Left lung (tissue), 10 donors: Measurements from ENCODE around the gene ATCAY. TPM values are rescaled to one million over a fixed set of nuclear protein-coding genes. Genes with fewer than 3 reads are reported as not detected.

Experiments
- ATAC-seq: fragments of 200-7000 bp; cut with Tn5 transposase; one replicate; pipeline ENCODE4 v1.9.1; 2020; ENCODE audit warnings: moderate library complexity
- DNase-seq, 4 donors: peaks; one replicate each; pipeline ENCODE4 v3.0.0-alpha.2; 2013 to 2020
- H3K27ac ChIP-seq, 2 donors: fragments of 200-600 bp; sonication (generic) in 1 of 2; one replicate each; pipeline versions ENCODE4 v1.5.0 to v1.8.0; 2020 to 2021
- H3K27me3 ChIP-seq, 2 donors: fragments of 200-600 bp; sonication (generic) in 1 of 2; one replicate each; pipeline versions ENCODE4 v1.5.0 to v1.8.0; 2020 to 2021
- H3K36me3 ChIP-seq, 2 donors: fragments of 200-600 bp; sonication (generic) in 1 of 2; one replicate each; pipeline versions ENCODE4 v1.5.0 to v1.8.0; 2020 to 2021
- H3K4me1 ChIP-seq, 2 donors: fragments of 200-600 bp; one replicate each; pipeline ENCODE4 v1.8.0; 2021
- H3K4me3 ChIP-seq, 2 donors: fragments of 200-600 bp; sonication (generic) in 1 of 2; one replicate each; pipeline versions ENCODE4 v1.5.0 to v1.8.0; 2020 to 2021; ENCODE audit warnings: mild to moderate bottlenecking in 1 of 2
- H3K9me3 ChIP-seq, 2 donors: fragments of 200-600 bp; sonication (generic) in 1 of 2; one replicate each; pipeline versions ENCODE4 v1.5.0 to v1.8.0; 2020 to 2021
- CTCF ChIP-seq, 2 donors: fragments of 200-600 bp; sonication (generic) in 1 of 2; IDR thresholded peaks; one replicate each; pipeline versions ENCODE4 v1.5.0 to v1.8.0; 2021; ENCODE audit warnings: antibody characterized with exemption in 2 of 2
- intact Hi-C, 2 donors: fragments of 100-400 bp; cut with DNase I; formaldehyde crosslinking; loops; one replicate each; pipeline versions ENCODE4 v1.11.2 to v1.14.2; 2022
- polyA plus RNA-seq, 6 donors: library from polyadenylated mRNA; unstranded; fragments of 120-200 nt; gene quantifications; one replicate each; pipeline ENCODE4 v1.2.1, GENCODE V29; 2013; ENCODE audit not compliant: insufficient read length in 6 of 6
- total RNA-seq, 2 donors: library from RNA; stranded (reverse); fragmentation: NEBNext Ultra II Directional; extraction: Animal tissue kit (Norgen Biotek cat#: 25700); gene quantifications; one replicate each; pipeline ENCODE4 v1.2.1, GENCODE V29; 2021
- donor health status: DM: no; HTN: yes; CAD: no.
- donor health status: DM: no; HTN: no; CAD: no.

Gene ATCAY
- total and polyA plus RNA-seq, 8 donors: 0.14 to 0.34 (median 0.16) TPM; not detected in 2

- Histone ChIP-seq H3K4me3 (no peak overlapping the region), H3K36me3 (peaks cover 0 to 52% of the 10 kb centered on the region in 2 donors), H3K27ac (no peak overlapping the region), H3K27me3 (peaks cover 0 to 12% of the 10 kb centered on the region in 2 donors), H3K9me3 (no peaks in the 10 kb centered on the region), H3K4me1 (peaks cover 0 to 9% of the 10 kb centered on the region in 2 donors)
- ATAC-seq (no peak), DNase-seq (no peak)
- no peak for TF ChIP-seq CTCF (IDR thresholded peaks at IDR 0.05)
- intact Hi-C loops: no loop called here
Measured at GRCh38 chr19:3955688-3956087, 75.2 kb downstream of the ATCAY start.

DNA sequence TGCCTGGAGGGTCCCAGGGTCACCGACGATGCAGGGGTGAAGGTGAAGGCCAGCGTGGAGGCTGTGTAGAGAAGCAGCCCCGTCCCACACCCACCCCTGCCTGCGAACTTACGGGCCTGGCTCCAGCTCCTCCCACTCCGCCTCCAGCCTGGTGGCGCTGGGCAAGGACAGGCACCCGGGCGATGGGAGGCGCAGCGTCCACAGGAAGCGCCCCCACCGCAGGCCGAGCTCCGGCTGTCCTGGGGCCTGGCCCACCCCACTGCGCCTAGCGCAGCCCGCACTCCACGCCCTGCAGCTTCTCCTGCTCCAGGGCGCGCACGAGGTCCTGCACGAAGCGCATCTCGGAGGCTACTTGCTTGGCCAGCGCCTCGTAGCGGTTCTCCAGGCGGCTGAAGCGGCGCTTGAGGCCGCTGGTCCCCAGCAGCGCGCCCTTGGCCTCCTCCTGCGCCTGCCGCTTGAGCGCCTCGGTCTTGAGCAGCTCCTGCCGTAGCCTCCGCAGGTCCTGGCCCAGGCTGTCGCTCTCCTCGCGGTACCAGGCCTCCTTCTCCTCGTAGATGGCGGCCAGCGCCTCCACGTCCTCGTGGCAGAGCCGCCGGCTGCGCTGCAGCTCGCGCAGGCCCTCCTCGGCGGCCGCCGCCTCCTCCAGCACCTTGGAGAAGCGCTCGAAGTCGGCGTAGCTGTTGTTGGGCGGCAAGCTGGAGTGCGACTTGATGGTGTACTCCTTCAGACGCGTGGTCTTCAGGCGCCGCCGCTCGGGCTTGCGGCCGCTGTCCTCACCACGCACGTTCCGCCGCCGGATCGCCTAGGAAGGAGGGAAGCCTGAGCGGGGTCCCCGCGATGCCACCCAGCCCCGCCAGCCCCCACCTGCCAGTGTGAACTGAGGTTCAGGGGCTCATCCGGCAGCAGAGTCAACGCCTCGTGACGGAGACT lies 78.6 kb downstream of the ATCAY start:
- no peak for TF ChIP-seq CTCF (IDR thresholded peaks at IDR 0.05)
- intact Hi-C loops: no loop called here
- Histone ChIP-seq H3K27me3 (no peaks in the 10 kb centered on the region), H3K36me3 (peaks cover 0 to 86% of the 10 kb centered on the region in 2 donors), H3K9me3 (no peaks in the 10 kb centered on the region), H3K4me3 (no peak overlapping the region), H3K4me1 (no peaks in the 10 kb centered on the region), H3K27ac (no peak overlapping the region)
- ATAC-seq (no peak), DNase-seq (no peak)

GRCh38 chr19:3959766-3960131 lies 79.3 kb downstream of the ATCAY start:
- Histone ChIP-seq H3K4me3 (no peak overlapping the region), H3K27me3 (no peaks in the 10 kb centered on the region), H3K4me1 (peaks cover 0 to 1% of the 10 kb centered on the region in 2 donors), H3K36me3 (peaks cover 0 to 92% of the 10 kb centered on the region in 2 donors), H3K9me3 (no peaks in the 10 kb centered on the region), H3K27ac (no peak overlapping the region)
- no peak for DNase-seq
- intact Hi-C loops: no loop called here
- ATAC-seq: no peak
- TF ChIP-seq CTCF (IDR thresholded peaks at IDR 0.05): no peak

DNA sequence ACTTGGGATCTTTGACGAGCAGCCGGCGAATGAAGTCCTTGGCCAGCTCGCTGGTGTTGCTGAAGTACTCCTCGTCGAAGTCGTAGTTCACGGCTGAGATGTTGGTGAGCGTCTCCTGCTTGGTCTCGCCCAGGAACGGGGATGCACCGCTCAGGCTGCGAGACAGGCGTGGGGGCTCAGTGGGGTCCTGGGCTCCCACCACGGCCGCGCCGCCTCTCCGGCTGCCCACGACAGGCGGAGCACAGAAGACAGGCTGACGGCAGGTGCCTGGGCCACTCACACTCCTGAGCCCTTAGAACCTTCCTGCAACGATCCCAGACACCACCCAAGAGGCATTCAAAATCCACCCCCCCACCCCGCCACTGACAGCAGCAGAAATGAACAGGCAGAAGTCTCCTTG lies 80.5 kb downstream of the ATCAY start:
- H3K9me3 ChIP-seq: no peaks in the 10 kb centered on the region
- no peaks in the 10 kb centered on the region for H3K27me3 ChIP-seq
- H3K27ac ChIP-seq: no peak overlapping the region
- peaks cover 0 to 100% of the 10 kb centered on the region in 2 donors for H3K36me3 ChIP-seq
- no peak for DNase-seq
- intact Hi-C loops: no loop called here
- no peak overlapping the region for H3K4me3 ChIP-seq
- H3K4me1 ChIP-seq: peaks cover 0 to 7% of the 10 kb centered on the region in 2 donors
- no peak for ATAC-seq
- TF ChIP-seq CTCF (IDR thresholded peaks at IDR 0.05): no peak

GRCh38 chr19:3963458-3964255 lies 83.2 kb downstream of the ATCAY start:
- no peak overlapping the region for H3K27ac ChIP-seq
- intact Hi-C loops: no loop called here
- H3K27me3 ChIP-seq: no peaks in the 10 kb centered on the region
- H3K36me3 ChIP-seq: peaks cover 0 to 100% of the 10 kb centered on the region in 2 donors
- H3K4me3 ChIP-seq: no peak overlapping the region
- peaks cover 8 to 30% of the 10 kb centered on the region in 2 donors for H3K4me1 ChIP-seq
- ATAC-seq: no peak
- no peak for TF ChIP-seq CTCF (IDR thresholded peaks at IDR 0.05)
- DNase-seq: no peak
- no peaks in the 10 kb centered on the region for H3K9me3 ChIP-seq
